ENCODE measurements around the gene CLIP4. TPM values are rescaled to one million over a fixed set of nuclear protein-coding genes. Genes with fewer than 3 reads are reported as not detected.

CLIP4 gene
- total RNA-seq, 1 donor from 2014 or later: 23.6 TPM

DNA sequence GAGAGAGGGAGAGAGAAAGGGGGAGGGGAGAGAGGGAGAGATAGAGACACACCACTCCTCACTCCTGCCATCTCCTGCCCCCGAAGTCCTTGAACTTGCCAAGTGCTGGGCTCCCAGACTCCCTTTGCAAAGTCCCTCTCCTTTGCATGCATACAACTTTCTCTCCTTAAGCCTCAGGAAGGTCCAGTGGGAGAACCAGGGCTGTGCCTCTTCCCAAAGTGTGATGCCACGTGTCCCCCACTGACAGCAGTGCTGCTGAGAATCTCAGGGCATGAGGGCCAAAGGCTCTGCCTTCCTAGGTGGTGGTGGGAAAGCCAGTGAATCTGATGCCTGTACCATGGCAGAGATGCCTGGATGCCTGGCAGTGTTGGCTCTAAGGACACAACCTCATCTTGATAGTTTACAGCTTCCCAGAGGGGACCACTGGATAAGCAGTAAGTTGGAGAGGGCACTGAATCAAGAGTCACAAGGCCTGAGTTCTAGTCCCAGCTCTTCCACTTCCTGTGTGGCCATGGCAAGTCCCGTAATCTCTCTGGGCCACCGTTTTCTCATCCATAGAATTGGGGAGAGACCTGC lies 103.4 kb downstream of the CLIP4 start:
- Mint-ChIP-seq H3K27me3 (no peaks in the 10 kb centered on the region), H3K4me3 (no peak overlapping the region), H3K4me1 (peaks cover 2% of the 10 kb centered on the region), H3K9me3 (no peaks in the 10 kb centered on the region), H3K36me3 (ENCODE audit: low read depth) (no peaks in the 10 kb centered on the region), H3K27ac (no peak overlapping the region)
- intact Hi-C loops (cut with micrococcal nuclease): no loop called here
- DNase-seq: no peak

DNA sequence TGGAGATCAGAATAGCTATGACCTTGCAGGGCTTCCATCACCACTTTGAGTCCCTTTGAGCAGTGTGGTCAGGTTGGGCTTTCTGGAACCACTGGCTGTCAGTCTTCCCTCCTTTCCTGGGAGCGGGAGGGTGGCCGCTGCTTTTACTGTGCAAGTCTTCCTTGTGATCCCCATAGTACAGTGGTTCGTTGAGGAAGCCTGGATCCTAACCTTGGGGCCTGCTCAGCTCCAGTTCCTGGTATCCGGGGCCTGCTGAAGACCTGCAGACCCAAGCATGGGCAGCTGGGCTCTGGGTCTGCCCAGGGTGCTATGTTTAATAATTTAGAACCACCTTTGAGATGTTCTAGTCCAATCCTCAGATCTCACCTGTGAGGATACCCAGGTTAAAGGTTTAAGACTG lies 104.2 kb downstream of the CLIP4 start:
- DNase-seq: no peak
- H3K9me3 Mint-ChIP-seq: no peaks in the 10 kb centered on the region
- no peak overlapping the region for H3K27ac Mint-ChIP-seq
- no peaks in the 10 kb centered on the region for H3K36me3 Mint-ChIP-seq (ENCODE audit: low read depth)
- intact Hi-C loops (cut with micrococcal nuclease): no loop called here
- H3K4me3 Mint-ChIP-seq: no peak overlapping the region
- H3K4me1 Mint-ChIP-seq: no peaks in the 10 kb centered on the region
- no peaks in the 10 kb centered on the region for H3K27me3 Mint-ChIP-seq

DNA sequence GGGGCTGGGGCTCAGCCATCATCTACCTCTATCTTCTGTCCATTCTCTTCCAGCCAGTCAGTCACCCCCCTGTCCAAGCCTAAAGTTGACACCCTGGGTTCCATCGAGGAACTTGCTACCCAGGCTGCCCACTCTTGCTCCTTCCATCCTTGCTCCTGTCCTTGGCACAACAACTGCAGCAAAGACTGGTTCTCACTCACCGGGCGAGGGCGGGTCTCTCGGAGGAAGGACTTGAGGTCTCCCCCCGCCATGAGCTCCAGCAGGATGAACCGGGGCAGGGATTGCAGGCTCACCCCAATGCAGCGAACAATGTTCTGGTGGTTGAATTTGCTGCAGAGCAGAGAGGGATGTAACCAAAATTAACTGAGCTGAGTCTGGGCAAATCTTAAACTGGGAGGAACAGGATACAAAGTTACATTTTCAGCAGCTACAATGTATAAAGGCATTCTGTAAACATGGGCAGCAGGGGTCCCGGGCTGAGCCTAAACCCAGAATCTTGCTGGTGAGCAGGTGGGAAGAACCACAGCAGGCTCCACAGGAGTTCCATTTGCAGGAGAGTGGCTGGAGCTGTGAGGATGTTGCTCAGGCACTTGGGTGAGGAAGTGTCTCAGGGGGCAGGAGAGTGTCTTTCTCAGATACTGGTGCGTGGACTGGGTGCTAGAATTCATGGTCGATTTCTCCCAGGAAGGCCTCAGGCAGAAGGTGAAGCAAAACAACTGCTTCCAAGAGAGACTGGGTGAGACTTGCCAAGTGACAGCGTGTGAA lies 105.5 kb downstream of the CLIP4 start:
- Mint-ChIP-seq H3K4me1 (no peaks in the 10 kb centered on the region), H3K9me3 (no peaks in the 10 kb centered on the region), H3K27me3 (no peaks in the 10 kb centered on the region), H3K4me3 (no peak overlapping the region), H3K36me3 (ENCODE audit: low read depth) (no peaks in the 10 kb centered on the region), H3K27ac (no peak overlapping the region)
- intact Hi-C loops (cut with micrococcal nuclease): no loop called here
- DNase-seq: no peak

DNA sequence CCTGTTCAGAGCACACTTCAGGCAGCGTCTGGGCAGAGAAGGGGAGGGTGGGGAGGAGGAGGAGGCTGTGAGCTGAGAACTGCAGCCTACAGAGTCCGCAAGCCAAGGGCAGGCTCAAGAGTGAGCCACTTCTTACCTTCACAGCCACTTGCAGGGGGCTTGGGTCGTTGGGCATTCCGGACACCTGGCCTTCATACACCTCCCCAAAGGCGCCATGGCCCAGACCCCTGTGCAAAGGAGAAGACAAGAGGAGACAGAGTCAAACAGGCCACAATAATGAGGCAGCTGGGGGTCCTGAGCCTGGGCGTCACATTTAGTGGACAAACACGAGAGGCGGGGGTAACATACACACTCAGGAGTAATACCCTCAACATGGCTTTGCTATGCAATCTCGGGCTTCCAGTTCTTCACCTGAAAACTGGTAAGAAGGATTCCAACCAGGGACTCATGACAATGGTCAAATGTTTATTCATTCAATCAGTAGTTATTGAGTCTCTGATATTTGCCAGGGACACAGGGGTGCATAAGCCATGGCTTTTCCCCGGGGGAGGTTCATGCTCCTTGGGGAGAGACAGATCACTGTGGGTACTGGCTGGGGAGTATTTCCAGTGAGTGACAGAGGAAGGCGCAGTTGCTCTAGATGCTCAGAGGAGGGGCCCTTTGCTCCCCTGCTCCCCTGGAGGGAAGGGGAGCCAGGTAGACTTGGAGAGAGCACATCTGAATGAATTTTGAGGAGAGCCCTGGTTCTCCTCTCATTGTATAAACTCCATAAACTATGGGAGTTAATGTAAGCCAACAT lies 107.4 kb downstream of the CLIP4 start:
- DNase-seq: no peak
- Mint-ChIP-seq H3K36me3 (ENCODE audit: low read depth) (no peaks in the 10 kb centered on the region), H3K9me3 (no peaks in the 10 kb centered on the region), H3K27ac (no peak overlapping the region), H3K27me3 (no peaks in the 10 kb centered on the region), H3K4me3 (no peak overlapping the region), H3K4me1 (no peaks in the 10 kb centered on the region)
- intact Hi-C loops (cut with micrococcal nuclease): no loop called here

DNA sequence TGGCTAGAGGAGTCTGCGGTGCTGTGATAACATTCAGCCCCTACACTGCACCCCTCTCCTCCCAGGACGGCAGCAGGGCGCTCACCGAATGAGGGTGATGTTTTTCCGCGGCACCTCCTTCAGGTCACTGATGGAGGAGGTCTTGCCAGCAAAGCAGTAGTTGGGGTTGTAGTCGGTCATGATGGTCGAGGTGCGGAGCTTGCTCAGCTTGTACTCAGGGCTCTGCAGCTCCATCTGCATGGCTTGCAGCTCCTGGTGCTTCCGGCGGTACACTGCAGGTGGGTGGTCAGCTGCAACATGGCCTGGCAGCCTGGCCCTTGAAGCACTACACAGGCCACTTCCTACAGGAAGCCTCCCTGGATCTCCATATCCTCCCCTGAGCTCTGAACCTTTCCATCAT lies 108.0 kb downstream of the CLIP4 start:
- Mint-ChIP-seq H3K27me3 (no peaks in the 10 kb centered on the region), H3K4me1 (no peaks in the 10 kb centered on the region), H3K27ac (no peak overlapping the region), H3K36me3 (ENCODE audit: low read depth) (no peaks in the 10 kb centered on the region), H3K4me3 (no peak overlapping the region), H3K9me3 (no peaks in the 10 kb centered on the region)
- DNase-seq: no peak
- intact Hi-C loops (cut with micrococcal nuclease): no loop called here

DNA sequence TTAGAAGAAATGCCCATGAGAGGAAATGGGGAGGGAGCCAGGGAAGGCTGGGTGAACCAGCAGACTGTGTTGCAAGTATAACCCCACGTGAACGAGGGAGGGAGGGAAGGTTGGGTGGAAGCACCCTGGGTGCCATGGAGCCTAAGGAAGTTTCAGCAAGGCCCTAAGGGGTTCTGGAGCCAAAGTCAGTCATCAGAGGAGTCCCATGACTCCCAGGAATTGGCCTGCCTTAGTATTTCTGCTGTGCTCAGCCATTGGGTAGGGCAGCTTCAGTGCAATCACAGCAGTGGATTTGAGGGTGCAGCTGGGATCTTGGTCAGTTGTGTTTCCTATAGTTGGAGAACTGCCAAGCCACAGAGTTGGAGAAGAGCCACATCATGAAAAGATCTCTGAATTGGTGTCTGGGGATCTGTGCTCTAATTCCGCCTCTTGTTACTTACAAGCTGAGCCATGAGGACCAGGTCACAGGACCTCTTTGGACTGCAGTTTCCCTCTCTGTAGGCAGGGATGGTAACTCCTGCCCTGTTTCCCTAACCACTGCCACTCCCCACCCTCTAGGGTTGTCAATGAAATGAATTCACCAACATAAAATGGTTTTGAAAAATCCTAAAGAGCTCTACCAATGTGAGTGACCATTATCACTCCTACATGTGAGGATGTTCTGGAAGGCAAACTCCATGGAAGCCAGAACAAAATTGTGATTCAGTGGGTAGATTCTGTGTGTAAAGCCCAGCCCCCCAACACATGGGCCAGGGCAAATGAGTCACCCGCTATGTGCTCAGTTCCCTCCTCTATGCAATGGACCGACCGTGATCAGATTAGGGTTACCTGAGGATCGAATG lies 108.9 kb downstream of the CLIP4 start:
- no peak for DNase-seq
- Mint-ChIP-seq H3K9me3 (no peaks in the 10 kb centered on the region), H3K27ac (no peak overlapping the region), H3K27me3 (no peaks in the 10 kb centered on the region), H3K4me1 (no peaks in the 10 kb centered on the region), H3K4me3 (no peak overlapping the region), H3K36me3 (ENCODE audit: low read depth) (no peaks in the 10 kb centered on the region)
- intact Hi-C loops (cut with micrococcal nuclease): no loop called here

DNA sequence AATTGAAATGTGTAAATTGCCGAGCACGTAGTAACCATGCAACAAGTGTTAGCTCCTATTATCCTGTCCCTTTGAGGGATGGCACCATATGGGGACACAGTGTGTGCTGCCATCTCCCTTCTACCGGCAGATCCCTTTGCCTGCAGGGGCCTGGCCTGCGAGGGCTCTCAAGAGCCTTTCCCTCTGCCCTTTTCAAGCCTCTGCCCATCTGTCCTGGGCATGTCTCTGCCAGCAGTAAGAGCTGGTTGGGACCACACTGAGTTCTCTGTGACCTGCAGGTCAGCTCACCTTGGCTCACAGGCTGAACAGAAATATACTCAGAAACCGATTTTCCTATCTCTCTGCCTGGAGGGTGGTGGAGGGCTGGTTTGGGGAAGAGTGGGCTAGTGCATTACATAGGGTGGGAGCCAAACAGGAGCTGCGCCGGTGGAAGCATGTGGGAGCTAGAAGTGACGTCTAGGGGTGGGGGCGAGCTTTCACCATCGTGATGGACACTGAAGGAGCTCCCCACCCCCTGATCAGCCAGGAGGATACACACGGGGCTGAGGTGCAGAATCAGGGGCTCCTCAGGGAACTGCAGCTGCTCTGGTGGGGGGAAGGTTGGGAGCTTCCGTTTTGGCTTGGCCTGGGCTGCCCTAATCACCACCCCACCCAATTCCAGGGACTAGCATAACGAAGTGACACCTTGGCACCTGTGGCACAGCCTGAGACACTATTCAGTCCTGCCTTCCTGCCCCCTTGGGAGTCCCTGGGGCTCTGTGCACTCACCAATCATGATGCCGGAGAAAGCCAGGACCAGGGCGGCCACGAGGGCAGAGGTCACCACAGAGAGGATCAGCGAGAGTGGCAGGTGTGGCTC lies 109.7 kb downstream of the CLIP4 start:
- Mint-ChIP-seq H3K27ac (no peak overlapping the region), H3K4me1 (no peaks in the 10 kb centered on the region), H3K9me3 (no peaks in the 10 kb centered on the region), H3K27me3 (no peaks in the 10 kb centered on the region), H3K36me3 (ENCODE audit: low read depth) (no peaks in the 10 kb centered on the region), H3K4me3 (no peak overlapping the region)
- intact Hi-C loops (cut with micrococcal nuclease): no loop called here
- no peak for DNase-seq

DNA sequence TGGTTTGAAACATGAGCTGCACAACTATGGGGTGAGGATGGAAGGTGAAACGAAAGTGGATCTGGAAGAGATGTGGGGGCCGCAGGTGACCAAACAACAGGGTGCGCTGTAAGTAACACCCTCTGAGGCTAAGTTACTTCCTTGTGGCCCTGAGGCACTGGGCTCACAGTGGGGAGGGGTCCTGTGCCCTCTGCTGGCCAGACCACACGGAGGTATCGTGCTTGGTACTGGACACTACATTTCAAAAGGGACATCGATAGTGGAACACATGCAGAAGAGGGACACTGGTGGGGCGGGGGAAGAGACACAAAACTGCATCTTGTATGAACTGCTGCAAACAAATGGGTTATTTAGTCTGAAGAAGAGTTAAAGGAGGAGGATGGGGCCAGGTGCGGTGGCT lies 110.6 kb downstream of the CLIP4 start:
- Mint-ChIP-seq H3K9me3 (no peaks in the 10 kb centered on the region), H3K36me3 (ENCODE audit: low read depth) (no peaks in the 10 kb centered on the region), H3K4me3 (no peak overlapping the region), H3K27ac (no peak overlapping the region), H3K4me1 (no peaks in the 10 kb centered on the region), H3K27me3 (no peaks in the 10 kb centered on the region)
- DNase-seq: no peak
- intact Hi-C loops (cut with micrococcal nuclease): no loop called here

DNA sequence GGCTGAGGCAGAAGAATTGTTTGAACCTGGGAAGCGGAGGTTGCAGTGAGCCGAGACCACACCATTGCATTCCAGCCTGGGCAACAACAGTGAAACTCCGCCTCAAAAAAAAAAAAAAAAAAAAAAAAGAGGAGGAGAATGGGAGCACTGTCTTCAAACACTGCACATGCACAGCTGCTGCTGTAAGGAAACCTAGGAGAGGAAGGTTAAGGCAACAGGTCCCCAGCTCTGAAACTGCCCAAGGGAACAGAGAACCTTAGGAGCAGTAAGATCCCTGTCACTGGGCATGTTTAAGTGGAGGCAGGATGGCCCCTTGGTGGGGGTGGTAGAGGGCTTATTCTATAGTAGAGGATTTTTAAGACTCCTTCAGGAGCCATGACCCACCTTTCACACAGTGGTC lies 111.2 kb downstream of the CLIP4 start:
- H3K4me1 Mint-ChIP-seq: no peaks in the 10 kb centered on the region
- no peaks in the 10 kb centered on the region for H3K9me3 Mint-ChIP-seq
- no peak overlapping the region for H3K27ac Mint-ChIP-seq
- H3K27me3 Mint-ChIP-seq: no peaks in the 10 kb centered on the region
- H3K4me3 Mint-ChIP-seq: no peak overlapping the region
- intact Hi-C loops (cut with micrococcal nuclease): no loop called here
- H3K36me3 Mint-ChIP-seq (ENCODE audit: low read depth): no peaks in the 10 kb centered on the region
- no peak for DNase-seq

DNA sequence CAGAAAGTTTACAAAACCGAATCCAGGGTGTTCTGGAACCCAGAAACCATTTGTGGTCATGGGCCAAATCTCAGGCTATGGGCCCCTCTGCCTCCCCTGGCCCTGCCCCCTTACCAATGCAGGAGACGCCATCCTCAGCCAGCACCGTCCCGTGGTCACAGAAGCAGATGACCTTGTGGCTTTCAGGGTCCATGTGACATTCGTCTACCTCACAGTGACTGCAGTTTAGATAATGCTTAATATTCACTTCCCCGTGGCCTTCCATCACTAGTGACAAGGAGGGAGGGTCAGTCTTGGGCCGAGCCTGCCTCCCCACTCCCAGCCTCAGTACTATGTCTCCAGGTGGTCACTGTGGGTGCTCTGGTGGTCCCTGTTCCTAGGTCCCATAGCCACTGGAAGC lies 111.6 kb downstream of the CLIP4 start:
- no peaks in the 10 kb centered on the region for H3K27me3 Mint-ChIP-seq
- intact Hi-C loops (cut with micrococcal nuclease): no loop called here
- no peaks in the 10 kb centered on the region for H3K4me1 Mint-ChIP-seq
- H3K4me3 Mint-ChIP-seq: no peak overlapping the region
- no peaks in the 10 kb centered on the region for H3K36me3 Mint-ChIP-seq (ENCODE audit: low read depth)
- DNase-seq: no peak
- no peak overlapping the region for H3K27ac Mint-ChIP-seq
- H3K9me3 Mint-ChIP-seq: no peaks in the 10 kb centered on the region

DNA sequence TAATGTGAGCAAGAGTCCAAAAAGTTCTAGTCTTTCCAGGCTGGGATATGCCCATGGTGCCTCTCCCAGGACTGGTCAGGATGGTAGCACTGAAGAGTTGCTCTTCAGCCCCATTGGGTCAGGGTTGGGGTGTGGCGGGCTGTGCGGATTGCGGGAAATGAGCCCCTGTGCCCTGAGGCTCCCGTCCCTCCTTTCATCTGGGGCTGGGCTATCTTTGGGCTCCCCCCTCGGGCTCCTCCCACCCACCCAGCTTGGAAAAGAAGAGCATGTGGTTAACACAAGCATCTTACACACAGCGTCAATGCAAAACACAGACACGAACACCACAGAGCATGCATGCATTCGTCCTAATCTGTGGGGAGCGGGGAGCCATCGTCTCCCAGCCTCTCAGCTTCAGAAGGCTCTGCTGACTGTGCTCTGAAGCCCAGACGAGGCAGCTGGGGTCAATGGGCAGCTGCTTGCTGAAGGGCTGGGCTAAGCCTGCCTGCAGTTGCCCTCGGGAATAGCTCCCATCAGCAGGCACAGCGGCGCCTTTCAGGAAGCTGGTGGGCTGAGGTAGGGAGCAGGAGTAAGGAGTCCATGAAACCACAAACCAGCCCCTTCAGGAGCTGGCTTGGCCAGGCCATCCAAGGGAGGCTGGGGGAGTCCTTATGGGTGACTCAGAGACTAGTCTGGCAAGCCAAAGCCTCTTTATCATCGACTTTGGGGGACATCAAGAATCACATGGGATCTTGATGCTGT lies 112.9 kb downstream of the CLIP4 start:
- H3K36me3 Mint-ChIP-seq (ENCODE audit: low read depth): no peaks in the 10 kb centered on the region
- intact Hi-C loops (cut with micrococcal nuclease): no loop called here
- DNase-seq: no peak
- no peaks in the 10 kb centered on the region for H3K4me1 Mint-ChIP-seq
- H3K9me3 Mint-ChIP-seq: no peaks in the 10 kb centered on the region
- no peaks in the 10 kb centered on the region for H3K27me3 Mint-ChIP-seq
- no peak overlapping the region for H3K4me3 Mint-ChIP-seq
- no peak overlapping the region for H3K27ac Mint-ChIP-seq

DNA sequence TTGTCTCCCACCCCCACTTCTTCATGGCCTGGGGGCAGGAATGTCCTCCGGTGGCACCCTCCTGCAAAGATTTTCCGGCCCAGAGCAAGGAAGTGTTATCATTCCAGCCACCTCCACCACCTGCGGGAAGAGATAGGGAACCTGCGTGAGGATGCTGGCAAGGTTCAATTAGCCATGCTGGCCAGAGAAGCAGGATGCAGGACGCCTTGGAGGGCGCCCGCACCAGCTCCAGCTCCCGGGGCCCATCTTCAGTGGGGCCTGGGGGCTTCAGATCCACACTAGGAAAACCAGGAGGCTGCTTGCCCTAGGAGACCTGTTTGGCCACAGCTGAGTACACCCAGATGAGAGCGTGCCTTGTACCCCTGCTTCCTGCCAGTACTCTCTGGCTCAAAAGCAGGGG lies 113.7 kb downstream of the CLIP4 start:
- DNase-seq: no peak
- Mint-ChIP-seq H3K27me3 (peaks cover 2% of the 10 kb centered on the region), H3K36me3 (ENCODE audit: low read depth) (no peaks in the 10 kb centered on the region), H3K27ac (no peak overlapping the region), H3K4me3 (no peak overlapping the region), H3K9me3 (no peaks in the 10 kb centered on the region), H3K4me1 (no peaks in the 10 kb centered on the region)
- intact Hi-C loops (cut with micrococcal nuclease): no loop called here

DNA sequence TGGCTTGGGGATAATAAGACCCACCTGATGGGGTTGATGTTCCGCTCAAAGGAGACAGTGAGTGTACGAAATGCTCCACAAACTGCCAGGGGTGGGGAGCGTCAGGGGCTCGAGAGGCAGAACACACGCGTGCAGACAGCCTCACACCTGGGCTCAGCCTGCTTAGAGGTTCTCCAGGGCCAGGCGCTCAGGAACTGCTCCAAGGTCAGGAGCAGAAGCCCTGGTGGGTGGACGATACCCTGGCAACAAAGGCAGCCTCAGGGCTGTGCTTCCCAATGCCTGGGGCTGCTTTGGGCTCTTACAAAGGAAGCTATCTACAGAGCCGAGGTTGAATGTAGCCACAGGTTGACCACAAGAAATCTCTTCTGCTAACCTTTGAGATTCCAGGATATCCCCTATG lies 114.4 kb downstream of the CLIP4 start:
- no peak overlapping the region for H3K4me3 Mint-ChIP-seq
- intact Hi-C loops (cut with micrococcal nuclease): no loop called here
- H3K27ac Mint-ChIP-seq: no peak overlapping the region
- H3K27me3 Mint-ChIP-seq: peaks cover 2% of the 10 kb centered on the region
- no peaks in the 10 kb centered on the region for H3K36me3 Mint-ChIP-seq (ENCODE audit: low read depth)
- no peaks in the 10 kb centered on the region for H3K4me1 Mint-ChIP-seq
- H3K9me3 Mint-ChIP-seq: no peaks in the 10 kb centered on the region
- no peak for DNase-seq

Data from activated CD4-positive, alpha-beta T cell treated with anti-CD3 and anti-CD28 coated beads, Interleukin-2, amount 10 ng/mL, durations not matched to agents 24 days and 14 days (primary cell).